Gastrocnemius medialis (tissue), 4 donors: ENCODE data around the gene NAV2.

Source experiments
- POLR2A ChIP-seq, 2 donors: fragments of 450-650 bp; IDR thresholded peaks; one replicate each; pipeline ENCODE4 v1.6.1; 2017; ENCODE audit warnings: antibody characterized with exemption in 2 of 2, mild to moderate bottlenecking in 2 of 2, moderate library complexity in 2 of 2
- TF ChIP-seq, protein P1 (sequence below), 5 experiments: fragments of 450-650 bp in 3 of 5; fragments of 200-600 bp in 2 of 5; sonication (generic) in 2 of 5; IDR thresholded peaks in 4 of 5; conservative IDR thresholded peaks in 1 of 5; 1 replicate in 4 of 5; 2 replicates in 1 of 5; pipeline ENCODE4 v1.5.1; 2016 to 2019; ENCODE audit warnings: antibody characterized with exemption in 5 of 5, mild to moderate bottlenecking in 3 of 5, moderate library complexity in 3 of 5

- TF ChIP-seq, protein P1, sequence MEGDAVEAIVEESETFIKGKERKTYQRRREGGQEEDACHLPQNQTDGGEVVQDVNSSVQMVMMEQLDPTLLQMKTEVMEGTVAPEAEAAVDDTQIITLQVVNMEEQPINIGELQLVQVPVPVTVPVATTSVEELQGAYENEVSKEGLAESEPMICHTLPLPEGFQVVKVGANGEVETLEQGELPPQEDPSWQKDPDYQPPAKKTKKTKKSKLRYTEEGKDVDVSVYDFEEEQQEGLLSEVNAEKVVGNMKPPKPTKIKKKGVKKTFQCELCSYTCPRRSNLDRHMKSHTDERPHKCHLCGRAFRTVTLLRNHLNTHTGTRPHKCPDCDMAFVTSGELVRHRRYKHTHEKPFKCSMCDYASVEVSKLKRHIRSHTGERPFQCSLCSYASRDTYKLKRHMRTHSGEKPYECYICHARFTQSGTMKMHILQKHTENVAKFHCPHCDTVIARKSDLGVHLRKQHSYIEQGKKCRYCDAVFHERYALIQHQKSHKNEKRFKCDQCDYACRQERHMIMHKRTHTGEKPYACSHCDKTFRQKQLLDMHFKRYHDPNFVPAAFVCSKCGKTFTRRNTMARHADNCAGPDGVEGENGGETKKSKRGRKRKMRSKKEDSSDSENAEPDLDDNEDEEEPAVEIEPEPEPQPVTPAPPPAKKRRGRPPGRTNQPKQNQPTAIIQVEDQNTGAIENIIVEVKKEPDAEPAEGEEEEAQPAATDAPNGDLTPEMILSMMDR (IDR thresholded peaks at IDR 0.05 in 4 of 5, conservative IDR thresholded peaks at IDR 0.05 in 1 of 5), result no peak
- TF ChIP-seq POLR2A (IDR thresholded peaks at IDR 0.05), result no peak
These were observed 49.6 kb downstream of the NAV2 start for GRCh38 chr11:19762266-19762665.
